Measurements from ENCODE around the gene ITGA5. TPM values are rescaled to one million over a fixed set of nuclear protein-coding genes. Genes with fewer than 3 reads are reported as not detected.
A peak's percentile ranks its signal among the peaks of the same experiment; 100 is the strongest.

ITGA5 gene
- total and polyA plus RNA-seq, 9 of the 15 experiments (the other 6 are each of a cell fraction or from before 2014, with no cell fraction given) = 9.1 to 82.1 (median 47.4) TPM

DNA sequence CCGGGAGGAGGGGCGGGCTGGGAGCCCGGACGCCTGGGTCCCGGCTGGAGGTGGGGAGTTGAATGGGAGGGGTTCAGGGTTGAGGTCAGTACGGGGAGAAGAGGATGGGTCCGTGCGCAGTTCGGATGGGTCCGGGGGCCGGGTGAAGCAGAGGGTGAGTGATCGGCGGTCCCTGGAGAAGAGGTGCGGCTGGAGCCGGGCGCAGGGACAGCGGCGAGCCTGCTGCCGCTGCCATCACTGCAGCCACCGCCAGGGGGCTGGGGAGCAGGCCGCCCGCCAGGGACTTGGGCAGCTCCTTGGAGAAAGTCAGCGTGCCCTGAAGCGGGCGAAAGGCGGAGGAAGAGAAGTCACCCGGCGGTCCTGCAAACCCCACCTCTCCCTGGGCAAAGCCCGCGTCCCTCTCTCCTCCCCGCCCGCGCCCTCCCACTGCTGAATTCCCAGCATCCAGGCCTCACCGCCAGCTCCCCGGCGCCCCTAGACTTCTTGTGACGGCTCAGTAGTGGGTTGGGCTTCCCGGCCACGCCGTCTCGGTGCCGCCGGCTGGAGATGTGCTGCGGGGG, 48.8 kb downstream of the ITGA5 start (continued):
- no peak for TF ChIP-seq MBD2 (IDR thresholded peaks at IDR 0.05; ENCODE audit: borderline replicate concordance, low read depth)
- TF ChIP-seq, protein P1, sequence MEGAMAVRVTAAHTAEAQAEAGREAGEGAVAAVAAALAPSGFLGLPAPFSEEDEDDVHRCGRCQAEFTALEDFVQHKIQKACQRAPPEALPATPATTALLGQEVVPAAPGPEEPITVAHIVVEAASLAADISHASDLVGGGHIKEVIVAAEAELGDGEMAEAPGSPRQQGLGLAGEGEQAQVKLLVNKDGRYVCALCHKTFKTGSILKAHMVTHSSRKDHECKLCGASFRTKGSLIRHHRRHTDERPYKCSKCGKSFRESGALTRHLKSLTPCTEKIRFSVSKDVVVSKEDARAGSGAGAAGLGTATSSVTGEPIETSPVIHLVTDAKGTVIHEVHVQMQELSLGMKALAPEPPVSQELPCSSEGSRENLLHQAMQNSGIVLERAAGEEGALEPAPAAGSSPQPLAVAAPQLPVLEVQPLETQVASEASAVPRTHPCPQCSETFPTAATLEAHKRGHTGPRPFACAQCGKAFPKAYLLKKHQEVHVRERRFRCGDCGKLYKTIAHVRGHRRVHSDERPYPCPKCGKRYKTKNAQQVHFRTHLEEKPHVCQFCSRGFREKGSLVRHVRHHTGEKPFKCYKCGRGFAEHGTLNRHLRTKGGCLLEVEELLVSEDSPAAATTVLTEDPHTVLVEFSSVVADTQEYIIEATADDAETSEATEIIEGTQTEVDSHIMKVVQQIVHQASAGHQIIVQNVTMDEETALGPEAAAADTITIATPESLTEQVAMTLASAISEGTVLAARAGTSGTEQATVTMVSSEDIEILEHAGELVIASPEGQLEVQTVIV (CRISPR knock-in tag; IDR thresholded peaks at IDR 0.05; ENCODE audit: borderline replicate concordance) = no peak
- TF ChIP-seq BACH1 (tag; IDR thresholded peaks at IDR 0.05) = no peak
- TF ChIP-seq ZNF696 (CRISPR knock-in tag; conservative IDR thresholded peaks at IDR 0.05) = no peak
- peak; percentile 60; the same call in 1 of the 2 replicates for TF ChIP-seq MTA3 (IDR thresholded peaks at IDR 0.05; ENCODE audit: borderline replicate concordance)
- TF ChIP-seq HDAC8 (tag; IDR thresholded peaks at IDR 0.05) = no peak
- no peak; the same call in 1 of the 2 replicates for TF ChIP-seq SOX6 (IDR thresholded peaks at IDR 0.05)
- no peak for TF ChIP-seq MBD1 (CRISPR knock-in tag; IDR thresholded peaks at IDR 0.05)
- no peak for TF ChIP-seq HOXB6 (CRISPR knock-in tag; IDR thresholded peaks at IDR 0.05; ENCODE audit: borderline replicate concordance)
- TF ChIP-seq GATAD2A (IDR thresholded peaks at IDR 0.05) = peak; percentile 99
- TF ChIP-seq ZNF24 (IDR thresholded peaks at IDR 0.05) = no peak
- no peak for TF ChIP-seq SMAD3 (CRISPR knock-in tag; conservative IDR thresholded peaks at IDR 0.05)
- no peak for TF ChIP-seq TSHZ1 (CRISPR knock-in tag; IDR thresholded peaks at IDR 0.05)
- TF ChIP-seq FOXJ2 (tag; IDR thresholded peaks at IDR 0.05) = no peak
- TF ChIP-seq ID3 (CRISPR knock-in tag; IDR thresholded peaks at IDR 0.05) = no peak
- no peak for TF ChIP-seq ID3 (tag; IDR thresholded peaks at IDR 0.05)
- TF ChIP-seq RUNX1 (IDR thresholded peaks at IDR 0.05; ENCODE audit: low read depth) = 0 out of 2 replicates have a peak, but pooled peaks have one; percentile 43
- no peak for TF ChIP-seq KDM1A (IDR thresholded peaks at IDR 0.05)
- TF ChIP-seq ZFX (CRISPR knock-in tag; IDR thresholded peaks at IDR 0.05) = peak; percentile 63
- TF ChIP-seq OTX1 (CRISPR knock-in tag; IDR thresholded peaks at IDR 0.05) = no peak
- TF ChIP-seq GTF2E2 (tag; IDR thresholded peaks at IDR 0.05) = no peak
- no peak for TF ChIP-seq TCF7L2 (IDR thresholded peaks at IDR 0.05; ENCODE audit: low read depth, low read length)
- peak; percentile 43 for TF ChIP-seq POLR2G (IDR thresholded peaks at IDR 0.05; ENCODE audit: low read depth, low read length)
